H9 (cell line): ENCODE data around the gene IL18R1. TPM values are rescaled to one million over a fixed set of nuclear protein-coding genes. Genes with fewer than 3 reads are reported as not detected.

ENCODE experiments used
- DNase-seq: peaks from one replicate; pipeline ENCODE4 v3.0.0-alpha.2; 2017
- H2AFZ ChIP-seq: one replicate; pipeline ENCODE4 v1.6.1; 2013; ENCODE audit warnings: mild to moderate bottlenecking, low read length, control low read depth, moderate library complexity
- H2AK5ac ChIP-seq: 2 replicates; pipeline ENCODE4 v1.6.1; 2013; ENCODE audit warnings: low read length, control low read depth, mixed read lengths; ENCODE audit not compliant: insufficient read length
- H2BK120ac ChIP-seq: one replicate; pipeline ENCODE4 v1.6.1; 2013; ENCODE audit warnings: low read depth, mild to moderate bottlenecking, low read length, control low read depth, inconsistent platforms; ENCODE audit not compliant: poor library complexity, severe bottlenecking
- H2BK12ac ChIP-seq: 2 replicates; pipeline ENCODE4 v1.6.1; 2013; ENCODE audit warnings: low read length, control low read depth, mixed read lengths, low read depth; ENCODE audit not compliant: insufficient read length
- H2BK15ac ChIP-seq: 2 replicates; pipeline ENCODE4 v1.6.1; 2013; ENCODE audit warnings: low read depth, low read length, control low read depth
- H2BK20ac ChIP-seq: one replicate; pipeline ENCODE4 v1.6.1; 2013; ENCODE audit warnings: low read depth, mild to moderate bottlenecking, low read length, control low read depth, inconsistent platforms; ENCODE audit not compliant: poor library complexity, severe bottlenecking
- H2BK5ac ChIP-seq: 2 replicates; pipeline ENCODE4 v1.6.1; 2013; ENCODE audit warnings: low read length, control low read depth, mixed read lengths; ENCODE audit not compliant: insufficient read length
- H3K14ac ChIP-seq: 2 replicates; pipeline ENCODE4 v1.6.1; 2013; ENCODE audit warnings: low read length, control low read depth; ENCODE audit not compliant: insufficient read depth
- H3K18ac ChIP-seq: 2 replicates; pipeline ENCODE4 v1.6.1; 2013; ENCODE audit warnings: low read depth, mild to moderate bottlenecking, mixed read lengths, low read length, control low read depth; ENCODE audit not compliant: insufficient read length
- H3K23ac ChIP-seq: 2 replicates; pipeline ENCODE4 v1.6.1; 2013; ENCODE audit warnings: low read length, control low read depth, mixed read lengths, low read depth; ENCODE audit not compliant: insufficient read length
- H3K23me2 ChIP-seq: 2 replicates; pipeline ENCODE4 v1.6.1; 2013; ENCODE audit warnings: low read depth, mild to moderate bottlenecking, mixed read lengths, low read length, control low read depth; ENCODE audit not compliant: insufficient read length, poor library complexity, severe bottlenecking
- H3K27ac ChIP-seq: 2 replicates; pipeline ENCODE4 v1.5.1; 2013; ENCODE audit warnings: low read length, control low read depth, mixed read lengths, low read depth; ENCODE audit not compliant: insufficient read length
- H3K27me3 ChIP-seq: 2 replicates; pipeline ENCODE4 v1.6.1; 2013; ENCODE audit warnings: low read length, control low read depth, inconsistent platforms; ENCODE audit not compliant: insufficient read depth
- H3K4ac ChIP-seq: 2 replicates; pipeline ENCODE4 v1.6.1; 2013; ENCODE audit warnings: low read depth, mild to moderate bottlenecking, control low read depth, inconsistent platforms, low read length, moderate library complexity
- H3K4me1 ChIP-seq: 2 replicates; pipeline ENCODE4 v1.6.1; 2013; ENCODE audit warnings: low read length, control low read depth, inconsistent platforms; ENCODE audit not compliant: insufficient read depth
- H3K4me2 ChIP-seq: 2 replicates; pipeline ENCODE4 v1.6.1; 2013; ENCODE audit warnings: low read length, control low read depth, mixed read lengths; ENCODE audit not compliant: insufficient read length, insufficient read depth
- H3K56ac ChIP-seq: 2 replicates; pipeline ENCODE4 v1.6.1; 2013; ENCODE audit warnings: low read depth, mild to moderate bottlenecking, mixed read lengths, low read length, control low read depth; ENCODE audit not compliant: insufficient read length
- H3K79me1 ChIP-seq: 2 replicates; pipeline ENCODE4 v1.6.1; 2013; ENCODE audit warnings: low read depth, mild to moderate bottlenecking, moderate library complexity, low read length, control low read depth, inconsistent platforms; ENCODE audit not compliant: insufficient read depth, poor library complexity, severe bottlenecking
- H3K79me2 ChIP-seq: 2 replicates; pipeline ENCODE4 v1.6.1; 2013; ENCODE audit warnings: low read length, control low read depth, inconsistent platforms; ENCODE audit not compliant: insufficient read depth
- H3K9ac ChIP-seq: 2 replicates; pipeline ENCODE4 v1.6.1; 2013; ENCODE audit warnings: low read length, control low read depth, mixed read lengths; ENCODE audit not compliant: insufficient read length; ENCODE audit errors: extremely low read depth
- H3K9me3 ChIP-seq: one replicate; pipeline ENCODE4 v1.6.1; 2013; ENCODE audit warnings: low read depth, low read length, inconsistent platforms; ENCODE audit not compliant: control insufficient read depth
- H3T11ph ChIP-seq: one replicate; pipeline ENCODE4 v1.6.1; 2013; ENCODE audit warnings: mild to moderate bottlenecking, low read length, control low read depth, inconsistent platforms
- H4K20me1 ChIP-seq: one replicate; pipeline ENCODE4 v1.6.1; 2013; ENCODE audit not compliant: control insufficient read depth, insufficient read length, insufficient read depth
- H4K5ac ChIP-seq: 2 replicates; pipeline ENCODE4 v1.6.1; 2013; ENCODE audit warnings: low read depth, mild to moderate bottlenecking, mixed read lengths, low read length, control low read depth; ENCODE audit not compliant: insufficient read length
- H4K8ac ChIP-seq: replicated peaks from 2 replicates; pipeline ENCODE4 v1.6.1; 2013; ENCODE audit warnings: low read length, control low read depth, mixed read lengths, low read depth; ENCODE audit not compliant: insufficient read length
- H4K91ac ChIP-seq: 2 replicates; pipeline ENCODE4 v1.6.1; 2013; ENCODE audit warnings: low read depth, mild to moderate bottlenecking, moderate library complexity, mixed read lengths, low read length, control low read depth; ENCODE audit not compliant: insufficient read length
- H3K27ac Mint-ChIP-seq, 3 experiments: 2 replicates in 2 of 3; 3 replicates in 1 of 3; pipeline ENCODE4 v1.8.0; 2020 to 2021; ENCODE audit warnings: mixed read lengths in 3 of 3, mild to moderate bottlenecking in 1 of 3, moderate library complexity in 1 of 3
- H3K27me3 Mint-ChIP-seq: 2 replicates; pipeline ENCODE4 v1.8.0; 2021; ENCODE audit warnings: low read depth, mild to moderate bottlenecking, moderate library complexity, mixed read lengths
- H3K36me3 Mint-ChIP-seq, 3 experiments: 2 replicates in 2 of 3; 3 replicates in 1 of 3; pipeline ENCODE4 v1.8.0; 2020 to 2021; ENCODE audit warnings: low read depth in 3 of 3, mixed read lengths in 3 of 3; ENCODE audit not compliant: insufficient read depth in 1 of 3
- H3K4me1 Mint-ChIP-seq, 2 experiments: 2 replicates each; pipeline ENCODE4 v1.8.0; 2020; ENCODE audit warnings: mixed read lengths in 2 of 2
- H3K4me3 Mint-ChIP-seq, 2 experiments: 2 replicates in 1 of 2; 3 replicates in 1 of 2; pipeline ENCODE4 v1.8.0; 2020 to 2021; ENCODE audit warnings: mild to moderate bottlenecking in 2 of 2, mixed read lengths in 2 of 2, moderate library complexity in 1 of 2
- H3K9me3 Mint-ChIP-seq, 2 experiments: 2 replicates in 1 of 2; 3 replicates in 1 of 2; pipeline ENCODE4 v1.8.0; 2020; ENCODE audit warnings: mild to moderate bottlenecking in 2 of 2, mixed read lengths in 2 of 2, moderate library complexity in 1 of 2
- WGBS: extraction: QIAGEN DNeasy Blood & Tissue Kit; methylation state at CpG from one replicate; pipeline ENCODE4 v1.1.7; 2013; ENCODE audit warnings: missing lambda C conversion rate, low lambda C conversion rate, mixed read lengths; ENCODE audit not compliant: insufficient read length; ENCODE audit errors: extremely low coverage; 5-methylcytosine and 5-hydroxymethylcytosine counted together
- total RNA-seq: library from RNA; stranded (reverse); gene quantifications from 2 replicates; pipeline ENCODE4 v1.2.1, GENCODE V29; 2021
- TF ChIP-seq, protein P1 (sequence below): fragments of 200-600 bp; sonication (generic); conservative IDR thresholded peaks from 3 replicates; pipeline ENCODE4 v1.8.0; 2021; ENCODE audit warnings: antibody characterized with exemption, mild to moderate bottlenecking

IL18R1 gene
- total RNA-seq, 1 experiment from 2014 or later = not detected

DNA sequence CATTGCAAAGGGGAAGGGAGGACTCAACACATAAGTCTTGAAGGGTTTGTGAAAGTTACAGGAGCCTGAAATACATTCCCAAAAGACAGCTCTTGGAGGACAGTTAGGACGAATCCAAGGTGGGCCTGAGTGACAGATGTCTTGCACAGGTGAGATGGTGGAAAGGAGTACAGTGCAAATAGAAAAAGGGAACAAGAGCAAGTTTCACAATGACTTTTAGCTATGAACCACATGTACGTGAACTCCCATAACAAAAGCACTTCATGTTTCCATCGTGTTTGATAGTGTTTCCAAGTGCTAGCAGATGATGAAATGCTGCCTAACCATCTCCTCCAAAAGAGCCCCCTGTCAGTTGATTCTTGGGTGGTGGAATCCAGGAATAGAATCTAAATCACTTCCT is 69.2 kb downstream of the IL18R1 start:
- no peak for DNase-seq
- Histone ChIP-seq H3K9me3 (no peaks in the 10 kb centered on the region), H3K18ac (no peak overlapping the region), H2BK20ac (no peak overlapping the region), H2BK15ac (no peak overlapping the region), H2AFZ (no peak overlapping the region), H3K9ac (no peak overlapping the region), H3K14ac (no peak overlapping the region), H2BK5ac (no peak overlapping the region), H4K20me1 (no peaks in the 10 kb centered on the region), H4K8ac (no peak overlapping the region), H3K27me3 (no peaks in the 10 kb centered on the region), H2AK5ac (no peak overlapping the region), H3T11ph (no peak overlapping the region), H4K91ac (no peak overlapping the region), H3K4me1 (no peaks in the 10 kb centered on the region), H3K4me2 (no peak overlapping the region), H3K79me2 (no peaks in the 10 kb centered on the region), H3K79me1 (no peaks in the 10 kb centered on the region), H2BK12ac (no peak overlapping the region), H3K56ac (no peak overlapping the region), H3K23ac (no peak overlapping the region), H3K23me2 (no peaks in the 10 kb centered on the region), H4K5ac (no peak overlapping the region), H2BK120ac (no peak overlapping the region), H3K27ac (no peak overlapping the region), H3K4ac (no peak overlapping the region)
- no CpG with 5 or more reads among the region's 3 CpGs for WGBS
- peaks cover 19% of the 10 kb centered on the region for H3K27me3 Mint-ChIP-seq
- H3K4me3 Mint-ChIP-seq = no peak overlapping the region
- H3K36me3 Mint-ChIP-seq = no peaks in the 10 kb centered on the region
- TF ChIP-seq, protein P1, sequence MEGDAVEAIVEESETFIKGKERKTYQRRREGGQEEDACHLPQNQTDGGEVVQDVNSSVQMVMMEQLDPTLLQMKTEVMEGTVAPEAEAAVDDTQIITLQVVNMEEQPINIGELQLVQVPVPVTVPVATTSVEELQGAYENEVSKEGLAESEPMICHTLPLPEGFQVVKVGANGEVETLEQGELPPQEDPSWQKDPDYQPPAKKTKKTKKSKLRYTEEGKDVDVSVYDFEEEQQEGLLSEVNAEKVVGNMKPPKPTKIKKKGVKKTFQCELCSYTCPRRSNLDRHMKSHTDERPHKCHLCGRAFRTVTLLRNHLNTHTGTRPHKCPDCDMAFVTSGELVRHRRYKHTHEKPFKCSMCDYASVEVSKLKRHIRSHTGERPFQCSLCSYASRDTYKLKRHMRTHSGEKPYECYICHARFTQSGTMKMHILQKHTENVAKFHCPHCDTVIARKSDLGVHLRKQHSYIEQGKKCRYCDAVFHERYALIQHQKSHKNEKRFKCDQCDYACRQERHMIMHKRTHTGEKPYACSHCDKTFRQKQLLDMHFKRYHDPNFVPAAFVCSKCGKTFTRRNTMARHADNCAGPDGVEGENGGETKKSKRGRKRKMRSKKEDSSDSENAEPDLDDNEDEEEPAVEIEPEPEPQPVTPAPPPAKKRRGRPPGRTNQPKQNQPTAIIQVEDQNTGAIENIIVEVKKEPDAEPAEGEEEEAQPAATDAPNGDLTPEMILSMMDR = no peak
- H3K4me1 Mint-ChIP-seq = no peaks in the 10 kb centered on the region
- H3K27ac Mint-ChIP-seq = no peak overlapping the region; a peak in 1 of 7 replicates
- H3K9me3 Mint-ChIP-seq = no peaks in the 10 kb centered on the region; a peak in 2 of 5 replicates
